OCI-LY7 (cell line): ENCODE data around the gene TAGLN2.

Experiments used
- EZH2phosphoT487 ChIP-seq: fragments of 200-600 bp; sonication (generic); IDR thresholded peaks from 2 replicates; pipeline ENCODE4 v1.6.1; 2018; ENCODE audit warnings: low read depth, borderline replicate concordance, mild to moderate bottlenecking, mixed run types, antibody characterized with exemption, low read length, moderate library complexity, mixed read lengths
- TF ChIP-seq, protein P1 (sequence below): fragments of 200-600 bp; sonication (generic); conservative IDR thresholded peaks from 2 replicates; pipeline ENCODE4 v1.5.1; 2014; ENCODE audit warnings: mild to moderate bottlenecking, antibody characterized with exemption, low read length, moderate library complexity, mixed read lengths

DNA sequence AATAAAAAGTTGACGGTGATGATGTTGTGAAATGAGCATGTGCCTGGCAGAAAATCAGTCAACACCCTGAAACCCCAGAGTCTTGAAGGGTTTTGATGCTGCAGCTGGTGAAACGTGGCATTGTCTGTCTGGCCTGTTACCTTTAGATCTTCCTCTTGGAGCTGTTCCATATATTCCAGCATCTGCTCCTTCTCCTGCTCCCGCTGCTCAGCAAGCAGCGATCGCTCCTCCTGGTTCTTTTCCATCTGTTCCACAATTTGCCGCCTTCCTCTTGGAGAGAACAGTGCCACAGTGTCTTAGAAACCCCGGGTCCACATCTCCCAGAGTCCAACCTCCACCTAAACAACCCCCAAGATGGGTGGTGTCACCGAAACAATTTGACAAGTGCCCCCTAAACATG, 41.0 kb downstream of the TAGLN2 start:
- TF ChIP-seq, protein P1, sequence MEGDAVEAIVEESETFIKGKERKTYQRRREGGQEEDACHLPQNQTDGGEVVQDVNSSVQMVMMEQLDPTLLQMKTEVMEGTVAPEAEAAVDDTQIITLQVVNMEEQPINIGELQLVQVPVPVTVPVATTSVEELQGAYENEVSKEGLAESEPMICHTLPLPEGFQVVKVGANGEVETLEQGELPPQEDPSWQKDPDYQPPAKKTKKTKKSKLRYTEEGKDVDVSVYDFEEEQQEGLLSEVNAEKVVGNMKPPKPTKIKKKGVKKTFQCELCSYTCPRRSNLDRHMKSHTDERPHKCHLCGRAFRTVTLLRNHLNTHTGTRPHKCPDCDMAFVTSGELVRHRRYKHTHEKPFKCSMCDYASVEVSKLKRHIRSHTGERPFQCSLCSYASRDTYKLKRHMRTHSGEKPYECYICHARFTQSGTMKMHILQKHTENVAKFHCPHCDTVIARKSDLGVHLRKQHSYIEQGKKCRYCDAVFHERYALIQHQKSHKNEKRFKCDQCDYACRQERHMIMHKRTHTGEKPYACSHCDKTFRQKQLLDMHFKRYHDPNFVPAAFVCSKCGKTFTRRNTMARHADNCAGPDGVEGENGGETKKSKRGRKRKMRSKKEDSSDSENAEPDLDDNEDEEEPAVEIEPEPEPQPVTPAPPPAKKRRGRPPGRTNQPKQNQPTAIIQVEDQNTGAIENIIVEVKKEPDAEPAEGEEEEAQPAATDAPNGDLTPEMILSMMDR: no peak
- no peak for TF ChIP-seq EZH2phosphoT487
